ENCODE data around the gene ATP6V1G2. TPM values are rescaled to one million over a fixed set of nuclear protein-coding genes. Genes with fewer than 3 reads are reported as not detected.

Gene ATP6V1G2
- polyA plus RNA-seq, 1 donor, result 9.1 TPM

- peak within 1 kb of the TSS; percentile 57 for H3K27ac ChIP-seq (ENCODE audit: low read length)
- DNase-seq, result no peak
- H3K27me3 ChIP-seq (ENCODE audit: control insufficient read depth, insufficient read depth, low read length), result peaks cover 20% of the 10 kb centered on the region
- WGBS (ENCODE audit: insufficient coverage, low lambda C conversion rate), result no CpG with 5 or more reads among the region's 3 CpGs
- H3K36me3 ChIP-seq (ENCODE audit: control insufficient read depth, insufficient read depth, low read length), result no peaks in the 10 kb centered on the region
- peaks cover 3% of the 10 kb centered on the region for H3K9me3 ChIP-seq (ENCODE audit: control insufficient read depth, low read depth, low read length)
- peaks cover 7% of the 10 kb centered on the region for H3K4me1 ChIP-seq (ENCODE audit: control insufficient read depth, insufficient read depth, low read length)
- peak within 1 kb of the TSS; percentile 87 for H3K4me3 ChIP-seq (ENCODE audit: low read length)
Measured at GRCh38 chr6:31582230-31582643, 35.8 kb upstream of the ATP6V1G2 start, which contains the start of gene LTB. Gene LTB, minus strand, starts transcription at chr6:31582424. Its CDS starts 7 bp downstream, at chr6:31582417.

GRCh38 chr6:31581434-31582229 lies 35.2 kb upstream of the ATP6V1G2 start:
- Histone ChIP-seq H3K4me1 (ENCODE audit: control insufficient read depth, insufficient read depth, low read length) (peaks cover 7% of the 10 kb centered on the region), H3K36me3 (ENCODE audit: control insufficient read depth, insufficient read depth, low read length) (no peaks in the 10 kb centered on the region), H3K27ac (ENCODE audit: low read length) (peak overlapping the region; percentile 57), H3K4me3 (ENCODE audit: low read length) (peak overlapping the region; percentile 87), H3K27me3 (ENCODE audit: control insufficient read depth, insufficient read depth, low read length) (peaks cover 25% of the 10 kb centered on the region), H3K9me3 (ENCODE audit: control insufficient read depth, low read depth, low read length) (peaks cover 3% of the 10 kb centered on the region)
- peak in 1 of 2 donors; percentile 42 for DNase-seq
- no CpG with 5 or more reads among the region's 21 CpGs for WGBS (ENCODE audit: insufficient coverage, low lambda C conversion rate)

- Histone ChIP-seq H3K36me3 (ENCODE audit: control insufficient read depth, insufficient read depth, low read length) (no peaks in the 10 kb centered on the region), H3K4me3 (ENCODE audit: low read length) (peak overlapping the region; percentile 87), H3K9me3 (ENCODE audit: control insufficient read depth, low read depth, low read length) (peaks cover 3% of the 10 kb centered on the region), H3K27me3 (ENCODE audit: control insufficient read depth, insufficient read depth, low read length) (peaks cover 20% of the 10 kb centered on the region), H3K27ac (ENCODE audit: low read length) (peak overlapping the region; percentile 57), H3K4me1 (ENCODE audit: control insufficient read depth, insufficient read depth, low read length) (peaks cover 7% of the 10 kb centered on the region)
- peak; percentile 72 to 79 for DNase-seq
- WGBS (ENCODE audit: insufficient coverage, low lambda C conversion rate), result no CpG with 5 or more reads among the region's 62 CpGs
Measured at GRCh38 chr6:31580807-31581433, 34.5 kb upstream of the ATP6V1G2 start.

GRCh38 chr6:31580438-31580740 lies 34.0 kb upstream of the ATP6V1G2 start:
- Histone ChIP-seq H3K4me1 (ENCODE audit: control insufficient read depth, insufficient read depth, low read length) (peaks cover 7% of the 10 kb centered on the region), H3K27me3 (ENCODE audit: control insufficient read depth, insufficient read depth, low read length) (peaks cover 23% of the 10 kb centered on the region), H3K27ac (ENCODE audit: low read length) (no peak overlapping the region), H3K4me3 (ENCODE audit: low read length) (peak overlapping the region; percentile 87), H3K36me3 (ENCODE audit: control insufficient read depth, insufficient read depth, low read length) (no peaks in the 10 kb centered on the region), H3K9me3 (ENCODE audit: control insufficient read depth, low read depth, low read length) (peaks cover 3% of the 10 kb centered on the region)
- no peak for DNase-seq
- no CpG with 5 or more reads among the region's 11 CpGs for WGBS (ENCODE audit: insufficient coverage, low lambda C conversion rate)

DNA sequence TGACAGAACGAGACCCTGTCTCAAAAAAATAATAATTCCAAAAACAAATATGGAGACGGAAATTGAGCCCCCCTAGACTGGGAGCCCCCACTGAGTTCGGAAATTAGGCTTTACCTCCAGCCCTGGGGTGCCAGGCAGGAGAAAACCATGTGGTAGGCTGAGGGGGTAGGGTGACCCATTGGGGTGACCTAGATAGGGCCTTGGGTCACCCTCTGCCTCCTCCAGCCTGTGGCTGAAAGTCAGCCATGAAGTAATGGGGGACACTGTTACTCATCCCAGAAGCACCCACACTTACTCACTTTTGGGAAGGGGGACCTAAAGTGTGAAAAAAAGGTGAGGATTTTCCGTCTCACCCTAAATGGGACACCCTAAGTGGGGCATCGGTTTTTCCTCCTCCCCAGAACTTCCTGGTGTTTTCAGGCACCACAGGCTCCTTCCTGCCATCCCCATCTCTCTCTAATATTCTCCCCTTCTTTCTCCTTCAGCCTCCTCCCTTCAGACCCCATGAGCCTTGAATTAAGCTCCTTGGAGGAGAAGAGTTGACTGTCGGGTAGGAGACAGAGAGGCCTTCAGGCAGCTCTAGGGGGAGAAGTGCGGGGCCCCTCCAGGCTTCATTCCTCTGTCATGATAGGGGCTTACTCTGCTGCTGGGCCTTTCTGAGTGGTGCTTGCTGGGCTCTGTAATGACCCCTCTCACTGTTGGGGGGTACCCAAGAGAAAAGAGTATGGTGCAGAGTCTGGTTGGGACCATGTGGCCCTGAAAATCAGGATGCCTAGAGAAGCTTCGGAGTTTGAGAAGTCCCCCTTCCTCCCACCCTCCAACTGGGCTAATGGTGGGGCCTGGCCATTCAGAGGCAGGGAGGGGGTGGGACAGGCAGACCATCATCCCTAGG lies 33.4 kb upstream of the ATP6V1G2 start:
- peaks cover 7% of the 10 kb centered on the region for H3K4me1 ChIP-seq (ENCODE audit: control insufficient read depth, insufficient read depth, low read length)
- DNase-seq, result no peak
- H3K9me3 ChIP-seq (ENCODE audit: control insufficient read depth, low read depth, low read length), result peaks cover 3% of the 10 kb centered on the region
- H3K27ac ChIP-seq (ENCODE audit: low read length), result no peak overlapping the region
- H3K4me3 ChIP-seq (ENCODE audit: low read length), result no peak overlapping the region
- H3K27me3 ChIP-seq (ENCODE audit: control insufficient read depth, insufficient read depth, low read length), result peaks cover 26% of the 10 kb centered on the region
- 86% methylated on average over 1 of the region's 8 CpGs for WGBS (ENCODE audit: insufficient coverage, low lambda C conversion rate)
- no peaks in the 10 kb centered on the region for H3K36me3 ChIP-seq (ENCODE audit: control insufficient read depth, insufficient read depth, low read length)

DNA sequence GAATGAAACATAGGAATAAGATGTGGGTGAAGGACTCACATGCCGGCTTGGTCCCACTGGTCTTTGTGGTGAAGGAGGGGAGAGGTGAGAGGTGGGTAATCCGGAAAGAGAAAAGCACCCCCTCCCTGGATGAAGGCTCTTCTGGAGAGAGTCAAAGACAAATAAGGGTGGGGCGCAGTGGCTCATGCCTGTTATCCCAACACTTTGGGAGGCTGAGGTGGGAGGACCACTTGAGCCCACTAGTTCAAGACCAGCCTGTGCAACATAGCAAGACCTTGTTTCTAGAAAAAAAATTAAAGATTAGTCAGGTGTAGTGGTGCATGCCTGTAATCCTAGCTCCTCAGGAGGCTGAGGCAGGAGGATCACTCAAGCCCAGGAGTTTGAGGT lies 32.7 kb upstream of the ATP6V1G2 start:
- H3K27me3 ChIP-seq (ENCODE audit: control insufficient read depth, insufficient read depth, low read length), result peaks cover 30% of the 10 kb centered on the region
- H3K9me3 ChIP-seq (ENCODE audit: control insufficient read depth, low read depth, low read length), result peaks cover 3% of the 10 kb centered on the region
- no CpG with 5 or more reads among the region's 3 CpGs for WGBS (ENCODE audit: insufficient coverage, low lambda C conversion rate)
- H3K27ac ChIP-seq (ENCODE audit: low read length), result no peak overlapping the region
- no peak for DNase-seq
- peaks cover 7% of the 10 kb centered on the region for H3K4me1 ChIP-seq (ENCODE audit: control insufficient read depth, insufficient read depth, low read length)
- no peaks in the 10 kb centered on the region for H3K36me3 ChIP-seq (ENCODE audit: control insufficient read depth, insufficient read depth, low read length)
- no peak overlapping the region for H3K4me3 ChIP-seq (ENCODE audit: low read length)

DNA sequence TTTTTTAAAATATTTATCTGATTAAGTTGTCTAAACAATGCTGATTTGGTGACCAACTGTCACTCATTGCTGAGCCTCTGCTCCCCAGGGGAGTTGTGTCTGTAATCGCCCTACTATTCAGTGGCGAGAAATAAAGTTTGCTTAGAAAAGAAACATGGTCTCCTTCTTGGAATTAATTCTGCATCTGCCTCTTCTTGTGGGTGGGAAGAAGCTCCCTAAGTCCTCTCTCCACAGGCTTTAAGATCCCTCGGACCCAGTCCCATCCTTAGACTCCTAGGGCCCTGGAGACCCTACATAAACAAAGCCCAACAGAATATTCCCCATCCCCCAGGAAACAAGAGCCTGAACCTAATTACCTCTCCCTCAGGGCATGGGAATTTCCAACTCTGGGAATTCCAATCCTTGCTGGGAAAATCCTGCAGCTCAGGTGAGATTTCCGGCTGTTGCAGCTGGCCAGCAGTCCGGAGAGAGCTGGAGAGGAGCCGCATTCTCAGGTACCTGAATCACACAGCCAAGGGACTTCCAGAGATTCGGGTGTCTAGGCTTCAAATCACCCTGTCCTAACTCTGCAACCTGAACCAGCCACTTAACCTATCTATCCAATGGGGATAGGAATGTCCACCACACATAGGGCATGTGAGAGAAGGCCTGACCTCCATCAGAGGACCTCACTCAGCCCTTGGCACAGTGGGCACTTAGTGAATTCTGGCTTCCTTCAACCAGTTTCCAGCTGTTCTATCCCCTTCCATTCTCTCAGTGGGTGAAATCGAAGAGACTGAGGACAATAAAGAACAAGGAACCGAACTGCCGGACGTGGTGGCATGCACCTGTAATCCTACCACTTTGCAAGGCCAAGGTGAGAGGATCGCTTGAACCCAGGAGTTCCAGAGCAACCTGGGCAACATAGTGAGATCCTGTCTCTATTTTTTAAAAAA lies 32.0 kb upstream of the ATP6V1G2 start:
- DNase-seq, result no peak
- H3K27ac ChIP-seq (ENCODE audit: low read length), result no peak overlapping the region
- no peaks in the 10 kb centered on the region for H3K36me3 ChIP-seq (ENCODE audit: control insufficient read depth, insufficient read depth, low read length)
- H3K4me3 ChIP-seq (ENCODE audit: low read length), result no peak overlapping the region
- H3K9me3 ChIP-seq (ENCODE audit: control insufficient read depth, low read depth, low read length), result peaks cover 3% of the 10 kb centered on the region
- H3K4me1 ChIP-seq (ENCODE audit: control insufficient read depth, insufficient read depth, low read length), result peaks cover 7% of the 10 kb centered on the region
- WGBS (ENCODE audit: insufficient coverage, low lambda C conversion rate), result no CpG with 5 or more reads among the region's 12 CpGs
- peaks cover 30% of the 10 kb centered on the region for H3K27me3 ChIP-seq (ENCODE audit: control insufficient read depth, insufficient read depth, low read length)

- 100% methylated on average over 1 of the region's 3 CpGs for WGBS (ENCODE audit: insufficient coverage, low lambda C conversion rate)
- Histone ChIP-seq H3K4me1 (ENCODE audit: control insufficient read depth, insufficient read depth, low read length) (peaks cover 7% of the 10 kb centered on the region), H3K9me3 (ENCODE audit: control insufficient read depth, low read depth, low read length) (peaks cover 3% of the 10 kb centered on the region), H3K27me3 (ENCODE audit: control insufficient read depth, insufficient read depth, low read length) (peaks cover 29% of the 10 kb centered on the region), H3K36me3 (ENCODE audit: control insufficient read depth, insufficient read depth, low read length) (no peaks in the 10 kb centered on the region), H3K4me3 (ENCODE audit: low read length) (no peak overlapping the region), H3K27ac (ENCODE audit: low read length) (no peak overlapping the region)
- no peak for DNase-seq
Measured at GRCh38 chr6:31577579-31577966, 31.2 kb upstream of the ATP6V1G2 start.

DNA sequence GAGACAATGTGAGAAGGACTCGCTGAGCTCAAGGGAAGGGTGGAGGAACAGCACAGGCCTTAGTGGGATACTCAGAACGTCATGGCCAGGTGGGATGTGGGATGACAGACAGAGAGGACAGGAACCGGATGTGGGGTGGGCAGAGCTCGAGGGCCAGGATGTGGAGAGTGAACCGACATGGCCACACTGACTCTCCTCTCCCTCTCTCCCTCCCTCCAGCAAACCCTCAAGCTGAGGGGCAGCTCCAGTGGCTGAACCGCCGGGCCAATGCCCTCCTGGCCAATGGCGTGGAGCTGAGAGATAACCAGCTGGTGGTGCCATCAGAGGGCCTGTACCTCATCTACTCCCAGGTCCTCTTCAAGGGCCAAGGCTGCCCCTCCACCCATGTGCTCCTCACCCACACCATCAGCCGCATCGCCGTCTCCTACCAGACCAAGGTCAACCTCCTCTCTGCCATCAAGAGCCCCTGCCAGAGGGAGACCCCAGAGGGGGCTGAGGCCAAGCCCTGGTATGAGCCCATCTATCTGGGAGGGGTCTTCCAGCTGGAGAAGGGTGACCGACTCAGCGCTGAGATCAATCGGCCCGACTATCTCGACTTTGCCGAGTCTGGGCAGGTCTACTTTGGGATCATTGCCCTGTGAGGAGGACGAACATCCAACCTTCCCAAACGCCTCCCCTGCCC lies 30.6 kb upstream of the ATP6V1G2 start:
- Histone ChIP-seq H3K4me1 (ENCODE audit: control insufficient read depth, insufficient read depth, low read length) (peaks cover 7% of the 10 kb centered on the region), H3K27me3 (ENCODE audit: control insufficient read depth, insufficient read depth, low read length) (peaks cover 26% of the 10 kb centered on the region), H3K36me3 (ENCODE audit: control insufficient read depth, insufficient read depth, low read length) (no peaks in the 10 kb centered on the region), H3K27ac (ENCODE audit: low read length) (no peak overlapping the region), H3K4me3 (ENCODE audit: low read length) (no peak overlapping the region), H3K9me3 (ENCODE audit: control insufficient read depth, low read depth, low read length) (peaks cover 3% of the 10 kb centered on the region)
- no peak for DNase-seq
- WGBS (ENCODE audit: insufficient coverage, low lambda C conversion rate), result no CpG with 5 or more reads among the region's 19 CpGs

All from large intestine (tissue), 3 donors.